SK-N-MC (cell line): Measurements from ENCODE around the gene TRIM9.

Experiments
- EZH2 ChIP-seq: fragments of 200-600 bp; sonication (generic); IDR thresholded peaks from one replicate; pipeline ENCODE4 v1.6.1; 2017; ENCODE audit warnings: antibody characterized with exemption
- POLR2AphosphoS5 ChIP-seq: IDR thresholded peaks from 2 replicates; pipeline ENCODE4 v1.6.1; 2012; ENCODE audit warnings: mild to moderate bottlenecking, low read depth, low read length, borderline replicate concordance

GRCh38 chr14:51056421-51056820 lies 38.5 kb downstream of the TRIM9 start:
- TF ChIP-seq EZH2 (no peak), POLR2AphosphoS5 (no peak)
